ENCODE measurements around the gene COX6B2.

Gene COX6B2

GRCh38 chr19:55308281-55308680 is 46.2 kb downstream of the COX6B2 start:
- no peak for DNase-seq (ENCODE audit: extremely low read depth, low read depth)
- H3K4me3 ChIP-seq (replicated peaks; ENCODE audit: low read depth, low read length): no peak overlapping the region
- TF ChIP-seq CTCF (IDR thresholded peaks at IDR 0.05; ENCODE audit: low read depth, low read length, missing control alignments): no peak

- no peak for DNase-seq (ENCODE audit: extremely low read depth, low read depth)
- no peak for TF ChIP-seq CTCF (IDR thresholded peaks at IDR 0.05; ENCODE audit: low read depth, low read length, missing control alignments)
- no peak overlapping the region for H3K4me3 ChIP-seq (replicated peaks; ENCODE audit: low read depth, low read length)
Observed at GRCh38 chr19:55306712-55307111, 47.8 kb downstream of the COX6B2 start.

- no peak for DNase-seq (ENCODE audit: extremely low read depth, low read depth)
- TF ChIP-seq CTCF (IDR thresholded peaks at IDR 0.05; ENCODE audit: low read depth, low read length, missing control alignments): no peak
- no peak overlapping the region for H3K4me3 ChIP-seq (replicated peaks; ENCODE audit: low read depth, low read length)
Observed at GRCh38 chr19:55305983-55306562, 48.4 kb downstream of the COX6B2 start.

- no peak overlapping the region for H3K4me3 ChIP-seq (replicated peaks; ENCODE audit: low read depth, low read length)
- no peak for TF ChIP-seq CTCF (IDR thresholded peaks at IDR 0.05; ENCODE audit: low read depth, low read length, missing control alignments)
- DNase-seq (ENCODE audit: extremely low read depth, low read depth): no peak
Observed at GRCh38 chr19:55305491-55305890, 49.0 kb downstream of the COX6B2 start.

- no peak for DNase-seq (ENCODE audit: extremely low read depth, low read depth)
- no peak overlapping the region for H3K4me3 ChIP-seq (replicated peaks; ENCODE audit: low read depth, low read length)
- TF ChIP-seq CTCF (IDR thresholded peaks at IDR 0.05; ENCODE audit: low read depth, low read length, missing control alignments): no peak
Observed at GRCh38 chr19:55304980-55305379, 49.5 kb downstream of the COX6B2 start.

- no peak overlapping the region for H3K4me3 ChIP-seq (replicated peaks; ENCODE audit: low read depth, low read length)
- no peak for DNase-seq (ENCODE audit: extremely low read depth, low read depth)
- TF ChIP-seq CTCF (IDR thresholded peaks at IDR 0.05; ENCODE audit: low read depth, low read length, missing control alignments): no peak
Observed at GRCh38 chr19:55304279-55304978, 50.1 kb downstream of the COX6B2 start.
